Nephron (organoid): ENCODE results near the gene LEMD2.

Experiments
- H3K27ac Mint-ChIP-seq, 3 experiments: 2 replicates each; pipeline ENCODE4 v1.8.0; 2020; ENCODE audit warnings: mixed read lengths in 3 of 3, mild to moderate bottlenecking in 2 of 3, moderate library complexity in 1 of 3
- H3K27me3 Mint-ChIP-seq: 2 replicates; pipeline ENCODE4 v1.8.0; 2021; ENCODE audit warnings: low read depth, mild to moderate bottlenecking, moderate library complexity, mixed read lengths
- H3K36me3 Mint-ChIP-seq: 2 replicates; pipeline ENCODE4 v1.8.0; 2020; ENCODE audit warnings: low read depth, mixed read lengths
- H3K4me1 Mint-ChIP-seq: 2 replicates; pipeline ENCODE4 v1.8.0; 2020; ENCODE audit warnings: mixed read lengths
- H3K4me3 Mint-ChIP-seq, 3 experiments: 2 replicates each; pipeline ENCODE4 v1.8.0; 2020; ENCODE audit warnings: mild to moderate bottlenecking in 3 of 3, mixed read lengths in 3 of 3, moderate library complexity in 2 of 3
- H3K9me3 Mint-ChIP-seq: 2 replicates; pipeline ENCODE4 v1.8.0; 2020; ENCODE audit warnings: mixed read lengths
- TF ChIP-seq, protein P1 (sequence below), 3 experiments: fragments of 200-600 bp; sonication (generic); IDR thresholded peaks; one replicate each; pipeline ENCODE4 v1.5.0; 2021; ENCODE audit warnings: antibody characterized with exemption in 3 of 3; ENCODE audit not compliant: unreplicated experiment in 3 of 3

LEMD2 gene

DNA sequence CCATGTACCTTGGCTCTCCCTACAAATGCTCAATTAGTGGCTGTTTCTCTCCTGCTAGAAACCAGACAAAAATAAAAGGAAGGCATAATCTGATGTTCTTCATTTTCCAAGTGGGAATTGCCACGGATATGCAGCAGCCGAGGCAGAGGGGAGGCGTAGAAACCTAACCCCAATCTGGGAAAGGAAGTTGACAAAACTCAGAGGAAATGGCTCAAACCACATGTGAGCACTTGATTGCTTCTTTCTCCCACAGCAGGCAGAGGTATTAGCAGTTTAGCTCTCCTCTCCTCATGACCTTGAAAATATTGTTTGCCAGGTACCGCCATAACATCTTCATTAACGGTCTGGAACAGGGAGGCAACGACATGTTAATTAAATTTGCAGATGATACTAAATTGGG lies 18.7 kb upstream of the LEMD2 start:
- TF ChIP-seq, protein P1, sequence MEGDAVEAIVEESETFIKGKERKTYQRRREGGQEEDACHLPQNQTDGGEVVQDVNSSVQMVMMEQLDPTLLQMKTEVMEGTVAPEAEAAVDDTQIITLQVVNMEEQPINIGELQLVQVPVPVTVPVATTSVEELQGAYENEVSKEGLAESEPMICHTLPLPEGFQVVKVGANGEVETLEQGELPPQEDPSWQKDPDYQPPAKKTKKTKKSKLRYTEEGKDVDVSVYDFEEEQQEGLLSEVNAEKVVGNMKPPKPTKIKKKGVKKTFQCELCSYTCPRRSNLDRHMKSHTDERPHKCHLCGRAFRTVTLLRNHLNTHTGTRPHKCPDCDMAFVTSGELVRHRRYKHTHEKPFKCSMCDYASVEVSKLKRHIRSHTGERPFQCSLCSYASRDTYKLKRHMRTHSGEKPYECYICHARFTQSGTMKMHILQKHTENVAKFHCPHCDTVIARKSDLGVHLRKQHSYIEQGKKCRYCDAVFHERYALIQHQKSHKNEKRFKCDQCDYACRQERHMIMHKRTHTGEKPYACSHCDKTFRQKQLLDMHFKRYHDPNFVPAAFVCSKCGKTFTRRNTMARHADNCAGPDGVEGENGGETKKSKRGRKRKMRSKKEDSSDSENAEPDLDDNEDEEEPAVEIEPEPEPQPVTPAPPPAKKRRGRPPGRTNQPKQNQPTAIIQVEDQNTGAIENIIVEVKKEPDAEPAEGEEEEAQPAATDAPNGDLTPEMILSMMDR (IDR thresholded peaks at IDR 0.05; ENCODE audit: unreplicated experiment in 3 of 3): no peak
- H3K27ac Mint-ChIP-seq: no peak overlapping the region
- peaks cover 38% of the 10 kb centered on the region for H3K4me1 Mint-ChIP-seq
- peaks cover 50% of the 10 kb centered on the region for H3K27me3 Mint-ChIP-seq
- no peaks in the 10 kb centered on the region for H3K36me3 Mint-ChIP-seq
- no peak overlapping the region for H3K4me3 Mint-ChIP-seq
- no peaks in the 10 kb centered on the region for H3K9me3 Mint-ChIP-seq

DNA sequence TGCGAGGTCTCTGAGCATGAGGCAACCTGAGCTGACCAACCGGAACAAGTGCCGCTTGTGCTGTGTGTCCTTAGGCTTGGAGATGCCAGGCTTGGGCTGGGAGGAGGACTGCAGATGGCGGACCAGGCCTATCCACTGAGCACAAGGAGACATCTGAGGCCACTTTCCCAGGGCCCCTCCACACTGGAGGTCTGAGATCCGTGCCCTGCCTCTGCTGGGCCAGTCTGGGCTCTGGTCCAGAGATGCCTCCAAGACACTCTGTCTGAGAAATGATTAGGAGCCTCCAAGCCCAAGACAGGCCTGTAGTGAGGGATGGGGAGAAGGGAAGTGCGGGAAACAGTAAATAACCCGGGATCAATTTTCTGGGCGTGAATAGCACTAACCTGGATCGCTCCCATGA lies 17.9 kb upstream of the LEMD2 start:
- H3K4me1 Mint-ChIP-seq: peaks cover 40% of the 10 kb centered on the region
- H3K36me3 Mint-ChIP-seq: no peaks in the 10 kb centered on the region

DNA sequence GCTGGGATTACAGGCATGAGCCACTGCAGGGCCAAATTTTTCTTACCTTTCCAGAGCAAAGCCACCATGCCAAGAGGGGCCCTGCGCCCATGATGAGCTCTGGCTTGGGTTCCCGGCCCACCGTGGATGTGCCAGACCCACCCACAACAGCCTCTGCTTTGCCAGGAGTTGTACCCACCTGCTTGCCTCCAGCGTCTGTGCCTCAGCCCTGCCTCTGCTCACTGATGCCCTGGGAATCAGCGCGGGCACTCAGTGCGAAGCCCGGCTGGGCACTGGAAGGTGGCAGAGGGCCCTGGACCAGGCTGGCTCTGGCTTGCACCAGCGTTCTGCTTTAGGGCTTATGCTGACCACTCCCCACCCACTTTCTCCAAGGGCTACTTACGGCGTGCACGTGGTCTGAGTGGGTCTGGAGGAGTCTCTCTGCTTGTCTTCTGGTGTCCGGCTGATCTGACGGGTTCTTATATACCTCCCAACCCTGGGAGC lies 14.7 kb upstream of the LEMD2 start, which contains the start of gene MLN:
Gene MLN (minus strand): TSS at position 433 of the 483 bp plus-strand sequence. CDS start 2,840 bp downstream, outside the sequence.
- no peaks in the 10 kb centered on the region for H3K9me3 Mint-ChIP-seq
- H3K27ac Mint-ChIP-seq: no peak within 1 kb of the TSS
- no peaks in the 10 kb centered on the region for H3K36me3 Mint-ChIP-seq
- TF ChIP-seq, protein P1 (IDR thresholded peaks at IDR 0.05; ENCODE audit: unreplicated experiment in 3 of 3): no peak
- peaks cover 24% of the 10 kb centered on the region for H3K27me3 Mint-ChIP-seq
- peaks cover 40% of the 10 kb centered on the region for H3K4me1 Mint-ChIP-seq
- no peak within 1 kb of the TSS for H3K4me3 Mint-ChIP-seq

More for the DNA sequence above, 17.9 kb upstream of the LEMD2 start:
- Mint-ChIP-seq H3K9me3 (no peaks in the 10 kb centered on the region), H3K4me3 (no peak overlapping the region), H3K27me3 (peaks cover 46% of the 10 kb centered on the region), H3K27ac (no peak overlapping the region)
- TF ChIP-seq, protein P1 (IDR thresholded peaks at IDR 0.05; ENCODE audit: unreplicated experiment in 3 of 3): no peak

DNA sequence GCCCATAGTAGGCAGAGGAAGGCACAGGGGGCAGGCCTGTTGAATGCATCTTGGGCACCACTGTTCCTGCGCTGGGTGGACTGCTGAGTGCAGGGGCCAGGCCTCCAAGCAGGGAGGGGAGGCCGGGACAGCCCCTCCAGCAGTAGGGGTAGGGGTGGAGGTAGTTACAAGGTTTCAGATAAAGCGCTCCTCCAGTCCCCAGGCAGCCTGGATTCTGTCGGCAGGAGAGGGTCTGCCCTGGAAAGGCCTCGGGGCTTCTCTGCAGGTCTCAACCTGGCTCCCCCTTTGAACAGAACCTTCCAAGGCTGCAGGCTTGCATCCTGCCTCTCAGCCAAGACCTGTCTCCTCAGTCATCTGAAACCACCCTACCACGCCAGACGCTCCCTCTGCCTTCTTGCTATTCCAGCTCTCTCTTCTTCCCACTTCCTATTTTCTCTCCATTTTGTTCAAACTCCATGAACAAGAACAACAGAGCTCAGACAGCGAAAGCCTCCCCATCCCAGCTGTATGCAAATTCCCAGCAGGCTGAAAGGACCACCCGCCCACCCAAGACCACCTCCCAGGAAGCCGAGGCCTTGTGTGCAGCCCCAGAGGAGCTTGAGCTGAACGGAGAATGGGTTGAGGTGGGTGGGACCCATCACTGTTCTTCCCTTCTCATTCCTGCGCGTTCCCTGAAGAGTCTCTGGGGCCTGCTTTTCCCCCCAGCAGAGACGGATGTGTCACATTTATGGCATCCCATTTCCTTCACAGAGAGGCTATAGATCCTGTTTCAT lies 13.4 kb upstream of the LEMD2 start:
- Mint-ChIP-seq H3K4me3 (no peak overlapping the region), H3K9me3 (no peaks in the 10 kb centered on the region), H3K27me3 (peaks cover 17% of the 10 kb centered on the region), H3K27ac (peak overlapping the region in 2 of 3 experiments; percentile 18 to 21), H3K4me1 (peaks cover 38% of the 10 kb centered on the region), H3K36me3 (no peaks in the 10 kb centered on the region)
- TF ChIP-seq, protein P1 (IDR thresholded peaks at IDR 0.05; ENCODE audit: unreplicated experiment in 3 of 3): no peak

DNA sequence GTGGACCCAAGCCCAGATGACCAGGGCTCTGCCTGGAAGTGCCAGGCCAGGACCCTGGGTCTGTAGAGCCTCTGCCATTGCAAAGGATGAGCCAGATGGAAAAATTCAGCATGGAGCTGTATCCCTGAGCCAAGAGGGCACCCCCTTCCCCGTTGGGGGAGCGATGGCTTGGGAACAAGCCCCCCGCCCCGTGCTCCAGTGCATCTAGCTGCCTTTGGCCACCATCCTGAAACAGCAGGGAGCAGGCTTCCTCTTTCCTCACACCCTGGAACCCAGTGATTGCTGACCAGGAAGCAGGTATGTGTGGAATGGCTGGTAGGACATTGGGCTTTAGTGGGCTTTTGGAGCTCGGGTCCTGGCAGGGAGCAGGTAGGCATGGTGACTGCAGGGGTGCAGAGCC lies 12.7 kb upstream of the LEMD2 start:
- H3K9me3 Mint-ChIP-seq: no peaks in the 10 kb centered on the region
- no peak overlapping the region for H3K4me3 Mint-ChIP-seq
- no peaks in the 10 kb centered on the region for H3K36me3 Mint-ChIP-seq
- H3K4me1 Mint-ChIP-seq: peaks cover 38% of the 10 kb centered on the region
- H3K27ac Mint-ChIP-seq: no peak overlapping the region
- TF ChIP-seq, protein P1 (IDR thresholded peaks at IDR 0.05; ENCODE audit: unreplicated experiment in 3 of 3): no peak
- peaks cover 20% of the 10 kb centered on the region for H3K27me3 Mint-ChIP-seq
